Measurements from ENCODE around the gene WFDC9. TPM values are rescaled to one million over a fixed set of nuclear protein-coding genes. Genes with fewer than 3 reads are reported as not detected.
"Not testable (repeated sequence)": the region's sequence is repeated elsewhere in the genome, so short reads cannot be mapped to it uniquely, and the experiment has no call there.

WFDC9 gene
- total RNA-seq, 3 donors from 2014 or later = not detected

DNA sequence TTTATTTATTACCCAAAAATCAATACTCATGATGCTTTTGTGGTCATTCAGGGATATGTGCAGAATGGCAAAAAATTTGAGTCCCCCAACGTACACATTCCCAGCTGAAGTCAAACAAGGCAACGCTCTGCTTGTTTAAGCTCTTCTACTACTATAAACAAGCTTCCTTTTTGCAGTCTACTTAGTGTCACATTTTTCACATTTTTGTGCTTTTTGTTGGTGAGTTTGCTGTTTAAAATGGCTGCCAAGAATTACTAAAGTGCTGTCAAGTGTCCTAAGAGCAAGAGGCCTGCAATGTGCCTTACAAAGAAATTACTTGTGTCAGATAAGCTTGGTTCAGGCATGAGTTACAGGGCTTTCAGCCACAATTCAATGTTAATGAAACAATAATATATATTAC, 54.1 kb downstream of the WFDC9 start:
- TF ChIP-seq, protein P1, sequence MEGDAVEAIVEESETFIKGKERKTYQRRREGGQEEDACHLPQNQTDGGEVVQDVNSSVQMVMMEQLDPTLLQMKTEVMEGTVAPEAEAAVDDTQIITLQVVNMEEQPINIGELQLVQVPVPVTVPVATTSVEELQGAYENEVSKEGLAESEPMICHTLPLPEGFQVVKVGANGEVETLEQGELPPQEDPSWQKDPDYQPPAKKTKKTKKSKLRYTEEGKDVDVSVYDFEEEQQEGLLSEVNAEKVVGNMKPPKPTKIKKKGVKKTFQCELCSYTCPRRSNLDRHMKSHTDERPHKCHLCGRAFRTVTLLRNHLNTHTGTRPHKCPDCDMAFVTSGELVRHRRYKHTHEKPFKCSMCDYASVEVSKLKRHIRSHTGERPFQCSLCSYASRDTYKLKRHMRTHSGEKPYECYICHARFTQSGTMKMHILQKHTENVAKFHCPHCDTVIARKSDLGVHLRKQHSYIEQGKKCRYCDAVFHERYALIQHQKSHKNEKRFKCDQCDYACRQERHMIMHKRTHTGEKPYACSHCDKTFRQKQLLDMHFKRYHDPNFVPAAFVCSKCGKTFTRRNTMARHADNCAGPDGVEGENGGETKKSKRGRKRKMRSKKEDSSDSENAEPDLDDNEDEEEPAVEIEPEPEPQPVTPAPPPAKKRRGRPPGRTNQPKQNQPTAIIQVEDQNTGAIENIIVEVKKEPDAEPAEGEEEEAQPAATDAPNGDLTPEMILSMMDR (IDR thresholded peaks at IDR 0.05) = no peak
- Histone ChIP-seq H3K4me1 (ENCODE audit: low read depth) (no peaks in the 10 kb centered on the region), H3K36me3 (ENCODE audit: low read depth) (no peaks in the 10 kb centered on the region), H3K4me3 (no peak overlapping the region), H3K9me3 (no peaks in the 10 kb centered on the region)
- DNase-seq = no peak
- no peak for ATAC-seq
- intact Hi-C loops (cut with DNase I, micrococcal nuclease) = no loop called here

DNA sequence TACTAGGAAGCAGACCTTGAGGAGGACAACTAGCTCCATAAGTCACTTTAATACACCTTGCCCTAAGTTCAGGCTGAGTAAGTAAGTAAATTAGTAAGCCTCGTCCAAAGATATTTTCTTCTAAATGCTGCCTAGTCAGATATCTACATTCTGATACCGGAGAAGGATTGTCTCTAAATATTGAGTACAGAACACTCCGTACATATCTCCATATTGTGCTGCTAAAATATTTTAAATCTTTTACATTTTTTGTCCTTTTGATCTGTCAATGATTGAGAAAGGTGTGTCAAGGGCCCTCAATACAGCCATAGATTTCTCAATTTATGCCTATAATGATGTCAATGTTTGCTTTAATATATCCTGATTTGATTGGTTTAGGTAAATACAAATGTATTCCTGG, 55.2 kb downstream of the WFDC9 start:
- Histone ChIP-seq H3K36me3 (ENCODE audit: low read depth) (no peaks in the 10 kb centered on the region), H3K9me3 (no peaks in the 10 kb centered on the region), H3K4me1 (ENCODE audit: low read depth) (no peaks in the 10 kb centered on the region), H3K4me3 (no peak overlapping the region)
- ATAC-seq = no peak
- TF ChIP-seq, protein P1 (IDR thresholded peaks at IDR 0.05) = no peak
- intact Hi-C loops (cut with DNase I, micrococcal nuclease) = no loop called here
- DNase-seq = no peak

DNA sequence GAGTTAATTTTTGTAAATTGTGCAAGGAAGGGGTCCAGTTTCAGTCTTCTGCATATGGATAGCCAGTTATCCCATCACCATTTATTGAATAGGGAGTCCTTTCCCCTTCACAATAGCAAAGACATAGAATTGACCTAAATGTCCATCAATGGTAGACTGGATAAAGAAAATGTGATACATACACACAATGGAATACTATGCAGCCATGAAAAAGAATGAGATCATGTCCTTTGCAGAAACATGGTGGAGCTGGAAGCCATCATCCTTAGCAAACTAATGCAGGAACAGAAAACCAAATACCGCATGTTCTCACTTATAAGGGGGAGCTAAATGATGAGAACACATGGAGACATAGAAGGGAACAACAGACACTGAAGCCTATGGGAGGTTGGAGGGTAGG, 61.4 kb downstream of the WFDC9 start:
- H3K9me3 ChIP-seq; intact Hi-C loops (cut with DNase I, micrococcal nuclease); ATAC-seq; DNase-seq; H3K4me3 ChIP-seq; H3K36me3 ChIP-seq (ENCODE audit: low read depth); H3K4me1 ChIP-seq (ENCODE audit: low read depth): not testable (repeated sequence)

DNA sequence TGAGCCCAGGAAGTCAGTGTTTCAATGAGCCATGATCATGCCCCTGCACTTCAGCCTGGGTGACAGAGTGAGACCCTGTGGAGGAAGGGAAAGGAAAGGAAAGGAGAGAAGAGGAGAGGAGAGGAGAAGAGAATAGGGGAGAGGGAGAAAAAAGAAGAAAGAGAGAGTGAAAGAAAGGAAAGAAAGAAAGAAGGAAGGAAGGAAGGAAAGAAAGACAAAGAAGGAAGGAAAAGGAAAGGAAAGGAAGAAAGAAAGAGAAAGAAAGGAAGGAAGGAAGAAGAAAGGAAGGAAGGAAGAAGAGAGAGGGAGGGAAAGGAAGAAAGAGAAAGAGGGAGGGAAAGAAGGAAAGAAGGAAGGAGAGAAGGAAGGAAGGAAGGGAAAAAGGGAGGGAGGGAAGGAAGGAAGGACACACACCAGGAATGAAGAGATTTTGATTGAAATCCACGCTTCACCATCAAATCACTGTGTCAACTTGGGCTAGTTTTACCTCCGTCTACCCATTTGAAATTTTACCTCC, 66.3 kb downstream of the WFDC9 start:
- TF ChIP-seq, protein P1 (IDR thresholded peaks at IDR 0.05) = no peak
- Histone ChIP-seq H3K36me3 (ENCODE audit: low read depth) (no peaks in the 10 kb centered on the region), H3K4me1 (ENCODE audit: low read depth) (no peaks in the 10 kb centered on the region), H3K9me3 (no peaks in the 10 kb centered on the region), H3K4me3 (no peak overlapping the region)
- intact Hi-C loops (cut with DNase I, micrococcal nuclease) = no loop called here
- no peak for DNase-seq
- no peak for ATAC-seq

Other genes starting within 250 kb of the WFDC9 start
- gene DBNDD2, start 223.0 kb downstream of the WFDC9 start, total RNA-seq = 100 to 1,000 TPM; 108 to 125 (median 124) TPM
- 100 to 1,000 TPM in 2 of 3 donors, 10 to 100 TPM in 1; 92.1 to 137 (median 124) TPM for gene PIGT, start 215.1 kb downstream of the WFDC9 start, total RNA-seq
- gene WFDC2, start 161.5 kb downstream of the WFDC9 start, total RNA-seq = 100 to 1,000 TPM in 1 of 3 donors, 10 to 100 TPM in 2; 65.7 to 183 (median 78.0) TPM
- gene SPINT3, start 115.7 kb downstream of the WFDC9 start, total RNA-seq = not detected
- not detected for gene WFDC6, start 91.8 kb downstream of the WFDC9 start, total RNA-seq
- gene EPPIN, start 83.9 kb downstream of the WFDC9 start, total RNA-seq = not detected
- not detected for gene WFDC8, start 52.0 kb downstream of the WFDC9 start, total RNA-seq
- gene WFDC10A, start 1.5 kb downstream of the WFDC9 start, total RNA-seq = not detected
- not detected for gene WFDC11, start 39.0 kb upstream of the WFDC9 start, total RNA-seq
- not detected for gene WFDC13, start 70.8 kb upstream of the WFDC9 start, total RNA-seq
- gene WFDC10B, start 73.7 kb upstream of the WFDC9 start, total RNA-seq = under 1 TPM in 1 of 3 donors, not detected in 2; 0.73 TPM
- gene SPINT4, start 91.1 kb upstream of the WFDC9 start, total RNA-seq = not detected
- gene WFDC3, start 160.6 kb upstream of the WFDC9 start, total RNA-seq = 1 to 10 TPM; 3.2 to 7.9 (median 5.1) TPM
- gene DNTTIP1, start 160.7 kb upstream of the WFDC9 start, total RNA-seq = 10 to 100 TPM; 32.7 to 59.5 (median 36.3) TPM
- gene UBE2C, start 181.4 kb upstream of the WFDC9 start, total RNA-seq = 10 to 100 TPM in 1 of 3 donors, 1 to 10 TPM in 2; 4.7 to 41.1 (median 8.7) TPM
- gene TNNC2, start 196.0 kb upstream of the WFDC9 start, total RNA-seq = 1 to 10 TPM; 2.1 to 5.4 (median 3.1) TPM
- gene SNX21, start 202.5 kb upstream of the WFDC9 start, total RNA-seq = 10 to 100 TPM; 13.8 to 31.5 (median 14.0) TPM
- 10 to 100 TPM; 31.1 to 61.0 (median 32.9) TPM for gene ACOT8, start 226.1 kb upstream of the WFDC9 start, total RNA-seq
- gene ZSWIM3, start 226.3 kb upstream of the WFDC9 start, total RNA-seq = 1 to 10 TPM; 3.3 to 7.4 (median 5.7) TPM
- gene ZSWIM1, start 249.9 kb upstream of the WFDC9 start, total RNA-seq = 10 to 100 TPM; 11.3 to 12.6 (median 12.4) TPM

Measured in mucosa of descending colon (tissue), 3 donors.